Hindlimb muscle (tissue), 1 donor: ENCODE data around the gene SLC27A6. TPM values are rescaled to one million over a fixed set of nuclear protein-coding genes. Genes with fewer than 3 reads are reported as not detected.

Experiments
- DNase-seq: peaks from one replicate; pipeline ENCODE4 v3.0.0-alpha.2; 2013
- polyA plus RNA-seq: library from polyadenylated mRNA; unstranded; fragments of 120-200 nt; gene quantifications from one replicate; pipeline ENCODE4 v1.2.1, GENCODE V29; 2013; ENCODE audit not compliant: insufficient read length

Gene SLC27A6
- polyA plus RNA-seq, 1 donor = 0.34 TPM

DNA sequence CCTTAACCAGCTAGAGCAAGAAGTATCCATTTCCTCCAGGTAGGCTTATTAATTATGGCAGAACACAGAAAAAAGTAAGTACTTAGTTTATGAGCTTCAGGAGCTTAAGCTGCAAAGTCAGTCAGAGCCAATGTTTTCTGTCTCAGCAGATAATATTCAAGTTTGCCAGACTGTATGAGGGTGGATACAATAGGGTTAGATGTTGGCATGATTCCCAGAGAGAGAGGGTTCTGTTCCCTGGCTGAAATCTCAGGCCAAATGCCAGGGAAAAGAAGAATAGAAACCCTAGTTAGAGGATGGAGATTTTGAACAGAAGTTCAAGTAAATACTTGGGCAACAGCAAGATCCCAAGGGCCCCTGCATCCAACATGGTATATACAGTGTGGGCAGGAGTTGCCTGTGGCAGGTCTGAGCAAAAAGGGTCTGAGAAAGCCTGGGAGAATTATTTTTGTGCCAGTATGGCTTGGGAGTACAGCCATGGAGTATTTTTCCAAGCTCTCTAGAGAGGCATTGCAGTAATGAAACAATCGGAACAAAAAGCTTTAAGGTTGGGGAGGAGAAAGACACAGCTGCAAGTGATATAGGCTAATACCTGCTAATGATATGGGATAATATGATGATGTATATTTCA is 98.3 kb downstream of the SLC27A6 start:
- no peak for DNase-seq

- no peak for DNase-seq
Measured at GRCh38 chr5:129065721-129066120, 100.4 kb downstream of the SLC27A6 start.

- no peak for DNase-seq
Measured at GRCh38 chr5:129067745-129068144, 102.5 kb downstream of the SLC27A6 start.

DNA sequence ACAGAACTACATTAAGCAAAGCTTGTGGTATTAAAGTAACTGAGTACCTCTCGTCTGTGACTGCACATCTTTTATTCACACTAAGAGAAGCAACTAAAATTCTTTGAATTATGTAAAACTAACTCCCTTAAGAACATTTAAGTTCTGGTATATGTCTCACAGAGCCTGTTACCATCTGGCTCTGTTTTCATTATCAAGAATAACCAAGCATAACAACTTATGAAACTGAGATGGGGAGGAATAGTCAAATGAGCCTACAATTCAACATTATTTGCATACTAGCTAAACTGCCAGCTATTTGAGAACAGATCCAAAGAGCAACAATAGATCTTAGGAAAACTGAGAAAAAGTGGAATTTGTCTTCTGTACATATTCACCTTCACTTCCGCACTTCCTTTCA is 104.0 kb downstream of the SLC27A6 start:
- DNase-seq = no peak

- peak; percentile 36 for DNase-seq
Measured at GRCh38 chr5:129073111-129073510, 107.8 kb downstream of the SLC27A6 start.

DNA sequence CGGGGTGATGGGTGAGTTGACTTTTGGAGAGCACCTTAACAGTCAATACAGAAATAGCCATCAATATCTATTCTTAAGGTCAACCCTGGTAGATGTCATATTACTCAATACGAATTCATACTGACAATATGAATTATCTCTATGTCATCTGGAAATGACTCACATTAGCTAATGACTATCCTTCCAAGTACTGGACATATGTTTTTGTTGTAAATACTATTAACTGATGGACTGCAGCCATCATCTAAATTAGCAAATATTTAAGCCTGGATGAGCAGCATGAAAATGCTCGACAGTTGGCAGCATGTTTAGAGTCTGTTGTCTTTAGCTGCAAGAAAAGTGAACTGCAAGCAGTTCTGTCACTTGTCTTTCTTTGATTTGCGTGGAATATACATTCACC is 109.6 kb downstream of the SLC27A6 start:
- peak; percentile 29 for DNase-seq

- DNase-seq = no peak
Measured at GRCh38 chr5:129077433-129078075, 112.3 kb downstream of the SLC27A6 start.

GRCh38 chr5:129078247-129078646 is 113.0 kb downstream of the SLC27A6 start:
- DNase-seq = no peak

DNA sequence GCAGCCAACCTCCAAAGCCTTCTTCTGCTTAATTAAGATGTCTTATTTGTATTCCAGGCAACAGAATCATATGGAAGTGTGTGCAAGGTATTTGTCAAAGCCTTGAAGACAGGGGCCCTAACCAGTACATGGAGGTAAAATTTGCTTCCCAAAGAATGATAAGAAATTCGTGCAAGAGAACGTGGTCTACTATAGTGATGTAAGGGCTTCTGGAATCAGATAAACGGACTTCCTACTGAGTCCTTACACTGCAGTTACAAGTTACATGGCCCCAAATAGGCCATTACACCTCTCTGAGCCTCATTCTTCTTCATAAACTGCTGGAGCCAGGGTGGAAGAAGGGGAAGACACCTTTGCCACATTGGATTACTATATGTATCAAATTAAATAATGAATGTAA is 113.4 kb downstream of the SLC27A6 start:
- no peak for DNase-seq

- DNase-seq = no peak
Measured at GRCh38 chr5:129079496-129079895, 114.2 kb downstream of the SLC27A6 start.

DNA sequence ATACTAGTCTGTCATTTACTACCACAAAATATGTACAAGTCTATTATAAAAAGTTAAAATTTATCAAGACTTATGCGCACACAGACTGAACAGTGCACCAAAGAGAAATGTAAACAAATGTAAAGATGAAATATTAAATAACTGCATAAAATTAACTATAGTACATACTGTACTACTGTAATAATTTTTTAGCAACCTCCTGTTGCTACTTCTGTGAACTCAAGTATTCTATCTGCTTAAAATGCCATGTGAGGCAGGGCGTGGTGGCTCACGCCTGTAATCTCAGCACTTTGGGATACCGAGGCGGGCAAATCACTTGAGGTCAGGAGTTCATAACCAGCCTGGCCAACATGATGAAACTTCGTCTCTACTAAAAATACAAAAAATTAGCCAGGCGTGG is 115.5 kb downstream of the SLC27A6 start:
- no peak for DNase-seq

DNA sequence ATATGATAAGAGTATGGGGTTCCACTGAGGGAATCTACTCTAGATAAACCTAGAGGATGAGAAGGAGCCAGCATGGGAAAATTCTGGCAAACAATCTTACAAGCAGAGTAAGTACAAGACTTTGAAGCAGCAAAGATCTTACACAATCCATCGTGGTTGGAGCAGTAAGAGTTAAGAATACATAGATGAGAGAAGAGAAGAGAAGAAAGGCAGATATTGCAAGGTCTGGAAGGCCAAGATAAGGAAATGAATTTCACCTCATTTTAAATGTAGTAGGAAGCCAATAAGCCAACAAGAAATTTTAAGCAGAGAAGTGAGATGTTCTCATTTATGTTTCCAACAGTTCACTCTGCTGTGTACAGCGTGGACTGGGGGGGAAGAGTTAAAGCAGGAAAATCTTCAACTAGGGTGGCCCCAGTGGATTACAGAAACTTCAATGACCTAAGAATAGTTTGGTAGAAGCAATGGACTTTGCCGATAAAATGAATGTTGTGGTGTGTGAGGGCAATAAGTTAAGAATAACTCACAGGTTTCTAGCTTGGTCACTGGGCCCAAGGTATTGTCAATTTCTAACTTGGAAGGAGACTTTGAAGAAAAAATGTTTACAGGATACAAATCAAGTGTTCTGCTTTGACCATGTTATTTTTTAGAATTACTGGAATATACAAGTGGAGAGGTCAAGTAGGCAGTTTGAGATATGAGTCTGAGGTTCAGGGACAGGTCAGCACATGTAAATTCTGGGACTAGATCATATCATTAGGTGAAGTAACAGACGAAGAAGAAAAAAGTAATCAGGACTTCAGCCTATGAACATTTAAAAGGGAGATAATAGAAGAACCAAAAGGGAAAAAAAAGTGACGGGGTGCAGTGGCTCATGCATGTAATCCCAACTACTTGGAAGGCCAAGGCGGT is 117.2 kb downstream of the SLC27A6 start:
- DNase-seq = no peak

Other genes starting within 250 kb of the SLC27A6 start
- 26.4 TPM for gene ISOC1, start 129.3 kb downstream of the SLC27A6 start, polyA plus RNA-seq